Activated CD4-positive, alpha-beta T cell treated with anti-CD3 and anti-CD28 coated beads, Interleukin-2, Interleukin-6, amounts not matched to agents 100 ng/mL and 50 ng/mL, durations not matched to agents 16 hours and 8 hours (primary cell): ENCODE measurements around the gene SIMC1.

ENCODE experiments used
- DNase-seq: peaks from one replicate; pipeline ENCODE4 v3.0.0-alpha.2; 2020

SIMC1 gene

GRCh38 chr5:176365351-176366231 is 127.4 kb downstream of the SIMC1 start, which contains the start of gene ARL10:
ARL10 (plus strand) TSS chr5:176365487; CDS start chr5:176365564, 77 bp downstream.
- DNase-seq = peak; percentile 65

- DNase-seq = no peak
Observed at GRCh38 chr5:176366232-176366894, 128.1 kb downstream of the SIMC1 start.

GRCh38 chr5:176368726-176369125 is 130.5 kb downstream of the SIMC1 start:
- no peak for DNase-seq

- DNase-seq = no peak
Observed at GRCh38 chr5:176369934-176370711, 131.9 kb downstream of the SIMC1 start.

GRCh38 chr5:176371621-176372539 is 133.7 kb downstream of the SIMC1 start:
- DNase-seq = no peak

- DNase-seq = no peak
Observed at GRCh38 chr5:176373100-176373818, 135.0 kb downstream of the SIMC1 start.

- DNase-seq = no peak
Observed at GRCh38 chr5:176379881-176380280, 141.7 kb downstream of the SIMC1 start.

GRCh38 chr5:176381423-176381822 is 143.2 kb downstream of the SIMC1 start:
- DNase-seq = no peak

GRCh38 chr5:176381979-176382378 is 143.8 kb downstream of the SIMC1 start:
- DNase-seq = no peak

- no peak for DNase-seq
Observed at GRCh38 chr5:176382721-176383120, 144.5 kb downstream of the SIMC1 start.

GRCh38 chr5:176383248-176383905 is 145.2 kb downstream of the SIMC1 start:
- DNase-seq = no peak

GRCh38 chr5:176383961-176384360 is 145.7 kb downstream of the SIMC1 start:
- no peak for DNase-seq

GRCh38 chr5:176384366-176384930 is 146.2 kb downstream of the SIMC1 start:
- no peak for DNase-seq

- no peak for DNase-seq
Observed at GRCh38 chr5:176384991-176385390, 146.8 kb downstream of the SIMC1 start.

- DNase-seq = no peak
Observed at GRCh38 chr5:176386491-176386890, 148.3 kb downstream of the SIMC1 start.

- peak; percentile 10 for DNase-seq
Observed at GRCh38 chr5:176387384-176387925, 149.2 kb downstream of the SIMC1 start.

GRCh38 chr5:176388003-176388443 is 149.8 kb downstream of the SIMC1 start:
- peak; percentile 35 for DNase-seq

- DNase-seq = peak; percentile 99
Observed at GRCh38 chr5:176388444-176389134, 150.4 kb downstream of the SIMC1 start, which contains the start of the genes HIGD2A and NOP16. HIGD2A (plus strand) TSS chr5:176388751; CDS start chr5:176388820, 69 bp downstream. NOP16 (minus strand) TSS chr5:176388598; CDS start chr5:176388539, 59 bp downstream.
